C4-2B (cell line): ENCODE data around the gene PDK1.

Source experiments
- ZFX ChIP-seq: fragments of 450-650 bp; IDR thresholded peaks from 2 replicates; pipeline ENCODE4 v1.6.1; 2017
- TF ChIP-seq, protein P1 (sequence below): fragments of 450-650 bp; conservative IDR thresholded peaks from 2 replicates; pipeline ENCODE4 v1.5.1; 2017; ENCODE audit warnings: mild to moderate bottlenecking

DNA sequence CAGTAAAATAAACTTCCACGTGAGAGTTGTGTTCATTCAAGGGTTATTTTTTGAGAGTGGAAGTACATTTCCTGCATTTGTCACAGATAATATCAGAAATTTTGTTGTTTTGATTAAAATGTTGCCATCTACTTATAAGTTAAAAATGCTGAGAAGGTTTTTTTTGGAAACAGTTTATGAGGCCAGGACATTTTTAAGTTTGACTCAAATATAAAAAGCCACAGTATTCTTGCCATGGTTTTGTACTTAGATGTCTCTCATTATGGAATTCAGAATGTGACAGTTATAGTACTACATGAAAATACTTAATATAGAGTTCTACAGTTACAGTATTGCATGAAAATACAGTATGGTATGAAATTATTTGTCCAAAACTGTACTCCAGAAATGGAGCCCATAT lies 44.1 kb downstream of the PDK1 start:
- TF ChIP-seq, protein P1, sequence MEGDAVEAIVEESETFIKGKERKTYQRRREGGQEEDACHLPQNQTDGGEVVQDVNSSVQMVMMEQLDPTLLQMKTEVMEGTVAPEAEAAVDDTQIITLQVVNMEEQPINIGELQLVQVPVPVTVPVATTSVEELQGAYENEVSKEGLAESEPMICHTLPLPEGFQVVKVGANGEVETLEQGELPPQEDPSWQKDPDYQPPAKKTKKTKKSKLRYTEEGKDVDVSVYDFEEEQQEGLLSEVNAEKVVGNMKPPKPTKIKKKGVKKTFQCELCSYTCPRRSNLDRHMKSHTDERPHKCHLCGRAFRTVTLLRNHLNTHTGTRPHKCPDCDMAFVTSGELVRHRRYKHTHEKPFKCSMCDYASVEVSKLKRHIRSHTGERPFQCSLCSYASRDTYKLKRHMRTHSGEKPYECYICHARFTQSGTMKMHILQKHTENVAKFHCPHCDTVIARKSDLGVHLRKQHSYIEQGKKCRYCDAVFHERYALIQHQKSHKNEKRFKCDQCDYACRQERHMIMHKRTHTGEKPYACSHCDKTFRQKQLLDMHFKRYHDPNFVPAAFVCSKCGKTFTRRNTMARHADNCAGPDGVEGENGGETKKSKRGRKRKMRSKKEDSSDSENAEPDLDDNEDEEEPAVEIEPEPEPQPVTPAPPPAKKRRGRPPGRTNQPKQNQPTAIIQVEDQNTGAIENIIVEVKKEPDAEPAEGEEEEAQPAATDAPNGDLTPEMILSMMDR: no peak
- TF ChIP-seq ZFX: no peak
